ENCODE results near the gene PTPRM.

Gene PTPRM

GRCh38 chr18:7629416-7629815, 62.3 kb downstream of the PTPRM start:
- H3K79me2 ChIP-seq (ENCODE audit: low read length): no peaks in the 10 kb centered on the region
- H3K27me3 ChIP-seq (replicated peaks; ENCODE audit: insufficient read depth, low read length): no peaks in the 10 kb centered on the region
- no peak overlapping the region for H3K4me3 ChIP-seq (ENCODE audit: low read length)
- H3K36me3 ChIP-seq (replicated peaks; ENCODE audit: insufficient read depth, low read length): no peaks in the 10 kb centered on the region
- TF ChIP-seq EZH2phosphoT487 (IDR thresholded peaks at IDR 0.05; ENCODE audit: low read length) (no peak), EZH2 (optimal IDR thresholded peaks at IDR 0.05; ENCODE audit: low read depth, low read length) (no peak), CTCF (IDR thresholded peaks at IDR 0.05; ENCODE audit: low read length) (no peak)
- H2AFZ ChIP-seq (ENCODE audit: low read length): no peak overlapping the region
- H3K9me3 ChIP-seq (replicated peaks; ENCODE audit: insufficient read depth, low read length): no peaks in the 10 kb centered on the region
- H3K4me1 ChIP-seq (ENCODE audit: low read length): no peaks in the 10 kb centered on the region
- no peak overlapping the region for H3K4me2 ChIP-seq (ENCODE audit: low read depth, low read length)
- no peaks in the 10 kb centered on the region for H3K9me2 ChIP-seq (replicated peaks; ENCODE audit: insufficient read depth, low read length)
- no peaks in the 10 kb centered on the region for H3F3A ChIP-seq (ENCODE audit: insufficient read depth, low read length)
- no peak for DNase-seq
- no peaks in the 10 kb centered on the region for H4K20me1 ChIP-seq (ENCODE audit: insufficient read depth, low read length)
- no peak overlapping the region for H3K9ac ChIP-seq (ENCODE audit: low read length)
- no peak overlapping the region for H3K27ac ChIP-seq (ENCODE audit: low read length)

GRCh38 chr18:7630731-7631442, 63.8 kb downstream of the PTPRM start:
- Histone ChIP-seq H3K9me2 (replicated peaks; ENCODE audit: insufficient read depth, low read length) (no peaks in the 10 kb centered on the region), H2AFZ (ENCODE audit: low read length) (no peak overlapping the region), H3K4me1 (ENCODE audit: low read length) (no peaks in the 10 kb centered on the region), H3K9ac (ENCODE audit: low read length) (no peak overlapping the region), H3K4me3 (ENCODE audit: low read length) (no peak overlapping the region), H3F3A (ENCODE audit: insufficient read depth, low read length) (no peaks in the 10 kb centered on the region), H3K79me2 (ENCODE audit: low read length) (no peaks in the 10 kb centered on the region), H3K4me2 (ENCODE audit: low read depth, low read length) (no peak overlapping the region), H3K36me3 (replicated peaks; ENCODE audit: insufficient read depth, low read length) (no peaks in the 10 kb centered on the region), H3K9me3 (replicated peaks; ENCODE audit: insufficient read depth, low read length) (no peaks in the 10 kb centered on the region), H3K27ac (ENCODE audit: low read length) (no peak overlapping the region), H4K20me1 (ENCODE audit: insufficient read depth, low read length) (no peaks in the 10 kb centered on the region), H3K27me3 (replicated peaks; ENCODE audit: insufficient read depth, low read length) (no peaks in the 10 kb centered on the region)
- no peak for DNase-seq
- TF ChIP-seq EZH2 (optimal IDR thresholded peaks at IDR 0.05; ENCODE audit: low read depth, low read length) (no peak), EZH2phosphoT487 (IDR thresholded peaks at IDR 0.05; ENCODE audit: low read length) (no peak), CTCF (IDR thresholded peaks at IDR 0.05; ENCODE audit: low read length) (no peak)

DNA sequence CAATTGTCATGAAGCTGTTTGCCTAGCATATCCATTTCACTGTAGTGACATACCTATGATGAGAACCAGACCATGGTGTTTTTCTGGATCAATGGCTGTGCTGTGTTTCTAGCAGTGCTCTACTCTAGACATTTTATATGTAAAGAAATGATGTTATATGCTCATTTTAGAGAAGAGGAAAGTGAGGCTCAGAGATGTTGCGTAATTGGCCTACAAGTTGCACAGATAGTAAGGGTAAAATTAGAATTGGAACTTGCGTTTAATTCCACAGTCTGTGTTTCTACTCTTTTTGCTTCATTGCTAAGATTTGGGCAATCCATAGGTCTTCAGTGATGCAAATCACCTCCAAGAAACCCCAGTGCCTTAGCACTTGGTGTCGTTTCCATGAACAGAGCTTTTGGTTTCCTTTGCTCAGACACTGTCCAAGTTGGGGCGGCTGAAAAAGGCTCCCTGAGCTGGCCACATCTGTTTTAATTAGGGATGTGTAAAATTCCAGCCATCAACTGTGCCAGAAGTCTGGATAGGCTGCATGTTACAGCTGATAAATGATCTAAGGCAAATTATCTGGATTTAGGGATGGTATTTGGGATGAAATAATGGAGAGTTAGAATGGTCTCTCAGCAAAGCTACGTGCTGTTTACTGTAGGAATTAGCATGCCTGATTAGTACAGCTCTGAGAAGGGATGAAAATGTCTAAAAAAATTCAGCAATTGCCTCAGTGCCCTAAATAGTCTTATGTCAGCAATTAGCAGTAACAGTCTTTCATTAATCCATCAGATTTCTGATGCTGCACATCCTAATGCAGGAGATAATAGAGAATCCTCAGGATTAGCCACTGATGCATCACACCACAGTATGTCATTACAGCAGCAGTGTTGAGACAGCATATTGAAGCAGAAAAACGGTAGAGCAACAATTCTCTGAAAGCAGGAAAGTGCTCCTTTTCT, 65.3 kb downstream of the PTPRM start:
- no peaks in the 10 kb centered on the region for H3K4me1 ChIP-seq (ENCODE audit: low read length)
- H3K27me3 ChIP-seq (replicated peaks; ENCODE audit: insufficient read depth, low read length): no peaks in the 10 kb centered on the region
- H3K9me3 ChIP-seq (replicated peaks; ENCODE audit: insufficient read depth, low read length): no peaks in the 10 kb centered on the region
- no peak overlapping the region for H3K4me3 ChIP-seq (ENCODE audit: low read length)
- H3K79me2 ChIP-seq (ENCODE audit: low read length): no peaks in the 10 kb centered on the region
- no peak overlapping the region for H3K9ac ChIP-seq (ENCODE audit: low read length)
- no peak overlapping the region for H3K27ac ChIP-seq (ENCODE audit: low read length)
- no peak overlapping the region for H2AFZ ChIP-seq (ENCODE audit: low read length)
- no peaks in the 10 kb centered on the region for H4K20me1 ChIP-seq (ENCODE audit: insufficient read depth, low read length)
- H3K36me3 ChIP-seq (replicated peaks; ENCODE audit: insufficient read depth, low read length): no peaks in the 10 kb centered on the region
- H3F3A ChIP-seq (ENCODE audit: insufficient read depth, low read length): no peaks in the 10 kb centered on the region
- no peak for TF ChIP-seq CTCF (IDR thresholded peaks at IDR 0.05; ENCODE audit: low read length)
- no peak for TF ChIP-seq EZH2phosphoT487 (IDR thresholded peaks at IDR 0.05; ENCODE audit: low read length)
- TF ChIP-seq EZH2 (optimal IDR thresholded peaks at IDR 0.05; ENCODE audit: low read depth, low read length): no peak
- DNase-seq: no peak
- H3K9me2 ChIP-seq (replicated peaks; ENCODE audit: insufficient read depth, low read length): no peaks in the 10 kb centered on the region
- H3K4me2 ChIP-seq (ENCODE audit: low read depth, low read length): no peak overlapping the region
